ENCODE results near the gene PKP4.

The PKP4 gene

DNA sequence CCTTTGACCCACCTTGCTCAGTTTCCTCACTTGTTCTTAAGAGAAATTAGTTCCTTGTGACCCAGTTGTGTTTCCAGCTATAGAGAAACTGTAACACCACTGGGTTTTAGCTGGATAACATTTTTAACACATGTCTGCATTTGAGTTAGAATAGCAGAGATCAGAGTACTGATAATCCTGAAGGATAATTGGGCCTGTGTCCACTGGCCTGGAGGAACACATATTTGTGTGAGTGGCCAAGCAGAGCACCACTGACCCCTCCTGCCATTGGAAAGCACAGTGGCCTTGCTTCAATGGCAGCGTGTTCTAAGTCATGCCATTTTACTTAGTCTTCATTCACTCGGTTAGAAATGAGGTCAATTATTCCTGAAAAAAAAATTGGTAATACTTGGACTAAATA is 42.6 kb downstream of the PKP4 start:
- H3K4me3 ChIP-seq (replicated peaks; ENCODE audit: low read depth, low read length), result no peak overlapping the region
- TF ChIP-seq, protein P1, sequence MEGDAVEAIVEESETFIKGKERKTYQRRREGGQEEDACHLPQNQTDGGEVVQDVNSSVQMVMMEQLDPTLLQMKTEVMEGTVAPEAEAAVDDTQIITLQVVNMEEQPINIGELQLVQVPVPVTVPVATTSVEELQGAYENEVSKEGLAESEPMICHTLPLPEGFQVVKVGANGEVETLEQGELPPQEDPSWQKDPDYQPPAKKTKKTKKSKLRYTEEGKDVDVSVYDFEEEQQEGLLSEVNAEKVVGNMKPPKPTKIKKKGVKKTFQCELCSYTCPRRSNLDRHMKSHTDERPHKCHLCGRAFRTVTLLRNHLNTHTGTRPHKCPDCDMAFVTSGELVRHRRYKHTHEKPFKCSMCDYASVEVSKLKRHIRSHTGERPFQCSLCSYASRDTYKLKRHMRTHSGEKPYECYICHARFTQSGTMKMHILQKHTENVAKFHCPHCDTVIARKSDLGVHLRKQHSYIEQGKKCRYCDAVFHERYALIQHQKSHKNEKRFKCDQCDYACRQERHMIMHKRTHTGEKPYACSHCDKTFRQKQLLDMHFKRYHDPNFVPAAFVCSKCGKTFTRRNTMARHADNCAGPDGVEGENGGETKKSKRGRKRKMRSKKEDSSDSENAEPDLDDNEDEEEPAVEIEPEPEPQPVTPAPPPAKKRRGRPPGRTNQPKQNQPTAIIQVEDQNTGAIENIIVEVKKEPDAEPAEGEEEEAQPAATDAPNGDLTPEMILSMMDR (IDR thresholded peaks at IDR 0.05; ENCODE audit: low read depth, low read length, missing control alignments), result no peak
- no peak for DNase-seq (ENCODE audit: extremely low read depth, low read depth)

DNA sequence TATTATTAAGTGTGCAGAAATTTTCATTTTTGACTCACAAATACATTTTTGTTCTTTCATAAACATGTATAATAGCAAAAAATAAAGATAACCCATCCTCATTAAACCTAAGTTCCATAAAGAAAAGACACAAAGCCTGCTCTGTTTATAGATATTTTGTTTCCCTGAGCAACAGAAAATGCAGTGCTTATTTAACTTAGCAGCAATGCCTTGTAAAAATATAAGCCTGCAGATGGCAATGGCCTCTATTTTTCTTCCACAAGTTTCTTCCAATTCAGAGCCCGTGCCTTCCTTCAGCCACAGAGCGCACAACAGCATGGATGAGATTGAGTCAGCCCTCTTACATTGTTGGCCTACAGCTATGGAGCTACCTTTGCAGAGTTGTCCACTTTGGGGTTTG is 43.6 kb downstream of the PKP4 start:
- no peak overlapping the region for H3K4me3 ChIP-seq (replicated peaks; ENCODE audit: low read depth, low read length)
- no peak for DNase-seq (ENCODE audit: extremely low read depth, low read depth)
- TF ChIP-seq, protein P1 (IDR thresholded peaks at IDR 0.05; ENCODE audit: low read depth, low read length, missing control alignments), result no peak

DNA sequence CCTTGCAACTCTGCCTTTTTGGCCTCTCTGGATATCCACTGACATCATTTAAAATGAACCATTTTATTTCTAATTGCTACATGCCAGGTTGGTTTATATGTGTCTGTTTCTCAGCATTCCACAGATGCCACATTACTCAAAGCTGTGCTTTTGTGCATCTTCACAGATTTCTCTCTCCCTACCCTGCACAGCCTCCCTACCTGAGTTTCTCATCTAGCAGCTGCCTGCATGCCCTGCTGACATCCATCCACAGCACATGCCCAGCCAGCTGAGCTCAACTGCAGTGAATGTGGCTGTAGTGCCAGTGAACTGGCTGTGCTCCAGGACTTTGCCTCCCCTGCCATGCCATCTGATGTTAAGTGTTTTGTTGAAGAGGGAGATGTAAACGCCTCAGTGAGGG is 44.5 kb downstream of the PKP4 start:
- H3K4me3 ChIP-seq (replicated peaks; ENCODE audit: low read depth, low read length), result no peak overlapping the region
- TF ChIP-seq, protein P1 (IDR thresholded peaks at IDR 0.05; ENCODE audit: low read depth, low read length, missing control alignments), result no peak
- no peak for DNase-seq (ENCODE audit: extremely low read depth, low read depth)

DNA sequence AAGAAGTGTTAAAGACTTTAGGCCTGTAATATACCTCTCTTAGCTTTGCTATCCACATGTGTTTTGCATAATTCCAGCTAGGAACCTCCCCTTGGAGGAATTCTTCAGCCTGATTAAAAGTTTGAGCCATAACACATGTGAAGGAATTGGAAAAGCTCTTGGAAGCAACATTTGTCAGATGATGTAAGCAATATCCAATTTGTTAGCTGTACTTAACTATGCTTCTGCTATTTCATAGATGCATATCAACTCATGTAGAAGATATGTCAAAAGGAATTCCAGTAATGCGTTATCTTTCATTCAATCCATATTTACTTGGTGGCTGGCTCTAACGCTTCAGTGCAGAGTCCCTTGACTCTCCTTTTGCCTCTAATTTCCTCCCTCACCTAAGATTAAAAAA is 46.2 kb downstream of the PKP4 start:
- DNase-seq (ENCODE audit: extremely low read depth, low read depth), result peak; percentile 66
- H3K4me3 ChIP-seq (replicated peaks; ENCODE audit: low read depth, low read length), result no peak overlapping the region
- TF ChIP-seq, protein P1 (IDR thresholded peaks at IDR 0.05; ENCODE audit: low read depth, low read length, missing control alignments), result no peak

DNA sequence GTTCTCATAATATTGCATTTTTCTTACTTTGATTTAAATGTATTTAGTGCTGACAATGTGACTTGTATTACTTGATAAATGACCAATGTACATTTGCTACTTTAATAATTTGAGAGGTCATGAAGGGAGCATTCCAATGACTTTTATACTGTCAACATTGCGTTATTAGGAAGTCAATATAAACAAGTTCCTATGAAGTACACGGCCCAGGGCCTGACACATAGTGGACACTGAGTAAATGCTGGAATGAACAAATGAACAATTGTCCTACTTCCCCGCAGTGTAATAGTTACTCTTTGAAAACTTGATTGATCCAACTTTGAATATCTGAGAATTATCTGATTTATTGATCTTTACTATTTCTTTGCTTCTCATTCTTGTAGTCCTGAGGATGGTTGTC is 47.3 kb downstream of the PKP4 start:
- DNase-seq (ENCODE audit: extremely low read depth, low read depth), result no peak
- H3K4me3 ChIP-seq (replicated peaks; ENCODE audit: low read depth, low read length), result no peak overlapping the region
- TF ChIP-seq, protein P1 (IDR thresholded peaks at IDR 0.05; ENCODE audit: low read depth, low read length, missing control alignments), result no peak

DNA sequence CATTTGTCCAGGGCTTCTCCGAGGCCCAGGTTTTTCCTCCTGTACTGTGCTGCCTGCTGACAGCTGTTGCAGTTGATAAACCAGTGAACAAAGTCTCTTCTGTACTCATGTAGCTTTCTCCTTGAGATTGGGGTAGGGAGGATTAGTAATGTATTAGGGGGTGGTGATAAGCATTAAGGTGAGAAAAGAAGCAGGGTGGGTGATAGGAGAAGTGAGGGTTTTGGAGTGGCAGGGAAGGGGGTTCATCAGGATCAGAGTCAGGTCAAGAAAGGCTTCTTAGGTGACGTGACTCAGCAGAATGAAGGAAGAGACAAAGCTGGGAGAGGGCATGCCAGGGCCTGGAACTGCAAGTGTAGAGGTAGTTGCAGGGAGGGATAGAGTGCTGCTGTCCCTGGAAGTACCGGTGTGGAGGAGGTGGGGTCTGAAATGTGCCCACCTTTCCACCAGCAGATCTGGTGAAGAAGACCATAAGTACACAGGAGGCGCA is 48.7 kb downstream of the PKP4 start:
- no peak overlapping the region for H3K4me3 ChIP-seq (replicated peaks; ENCODE audit: low read depth, low read length)
- TF ChIP-seq, protein P1 (IDR thresholded peaks at IDR 0.05; ENCODE audit: low read depth, low read length, missing control alignments), result no peak
- DNase-seq (ENCODE audit: extremely low read depth, low read depth), result no peak

DNA sequence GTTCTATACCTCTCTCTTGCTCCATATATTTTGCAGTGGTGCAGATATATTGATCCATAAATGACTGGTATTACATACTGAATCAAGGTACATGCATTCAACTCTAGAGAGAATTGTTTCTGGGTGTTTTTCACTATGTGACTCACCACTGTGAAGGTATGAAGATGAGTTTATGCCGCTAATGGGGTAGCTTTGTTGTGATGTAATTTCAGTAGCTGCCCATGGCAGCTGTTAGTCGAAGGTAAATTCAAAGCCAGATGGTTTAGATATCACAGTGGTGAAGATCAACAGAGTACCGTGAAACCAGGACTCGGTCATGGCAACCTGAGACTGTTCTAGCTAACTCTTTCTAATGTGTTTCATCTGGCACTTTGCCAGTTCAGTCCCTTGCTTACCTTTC is 50.4 kb downstream of the PKP4 start:
- TF ChIP-seq, protein P1 (IDR thresholded peaks at IDR 0.05; ENCODE audit: low read depth, low read length, missing control alignments), result no peak

More for the DNA sequence above, 50.4 kb downstream of the PKP4 start:
- no peak overlapping the region for H3K4me3 ChIP-seq (replicated peaks; ENCODE audit: low read depth, low read length)
- no peak for DNase-seq (ENCODE audit: extremely low read depth, low read depth)
